IMR-90 (cell line): ENCODE results near the gene SLC4A1. TPM values are rescaled to one million over a fixed set of nuclear protein-coding genes. Genes with fewer than 3 reads are reported as not detected.

Experiments
- ATAC-seq: fragments of 200-7000 bp; cut with Tn5 transposase; 2 replicates; pipeline ENCODE4 v1.9.1; 2020; ENCODE audit warnings: low read depth, mild to moderate bottlenecking, moderate library complexity
- BruUV-seq: library from RNA; stranded (reverse); fragments of 400-500 nt; replicated peaks from 2 replicates; lab custom pipeline; 2021; lab: Mats Ljungman, UMichigan
- CTCF ChIA-PET: fragments of 300-600 bp; formaldehyde crosslinking; extraction: SDS; loops from one replicate; lab custom pipeline; 2021; ENCODE audit warnings: antibody characterized with exemption; lab: Yijun Ruan, JAX
- POLR2A ChIA-PET: fragments of 300-600 bp; sonication (Branson Sonifier 250); formaldehyde crosslinking; loops from one replicate; lab custom pipeline; 2022; ENCODE audit warnings: antibody characterized with exemption; ENCODE audit not compliant: unreplicated experiment; lab: Charles Lee
- DNase-seq: peaks from one replicate; pipeline ENCODE4 v3.0.0; 2013
- H2AFZ ChIP-seq: replicated peaks from 2 replicates; pipeline ENCODE3; 2013; ENCODE audit warnings: low read length, mild to moderate bottlenecking; ENCODE audit not compliant: poor library complexity
- H2AK5ac ChIP-seq: 2 replicates; pipeline ENCODE4 v1.6.1; 2013; ENCODE audit warnings: low read depth, low read length, inconsistent platforms
- H2AK9ac ChIP-seq: replicated peaks from 2 replicates; pipeline ENCODE3; 2013; ENCODE audit warnings: mild to moderate bottlenecking, low read depth, low read length, moderate library complexity; ENCODE audit not compliant: poor library complexity
- H2BK120ac ChIP-seq: 2 replicates; pipeline ENCODE4 v1.6.1; 2013; ENCODE audit warnings: low read depth, low read length, inconsistent platforms
- H2BK15ac ChIP-seq: 3 replicates; pipeline ENCODE4 v1.6.1; 2013; ENCODE audit warnings: low read depth, low read length, inconsistent platforms
- H2BK20ac ChIP-seq: 2 replicates; pipeline ENCODE4 v1.6.1; 2013; ENCODE audit warnings: low read depth, mild to moderate bottlenecking, inconsistent platforms, low read length, moderate library complexity
- H2BK5ac ChIP-seq: 2 replicates; pipeline ENCODE4 v1.6.1; 2013; ENCODE audit warnings: mild to moderate bottlenecking, low read depth, low read length, inconsistent platforms; ENCODE audit not compliant: poor library complexity, severe bottlenecking
- H3K14ac ChIP-seq: replicated peaks from 2 replicates; pipeline ENCODE4 v1.6.1; 2013; ENCODE audit warnings: low read depth, low read length, inconsistent platforms
- H3K18ac ChIP-seq: 2 replicates; pipeline ENCODE4 v1.6.1; 2013; ENCODE audit warnings: low read depth, low read length, control low read depth
- H3K23ac ChIP-seq: 2 replicates; pipeline ENCODE4 v1.6.1; 2013; ENCODE audit warnings: low read depth, low read length, inconsistent platforms
- H3K27ac ChIP-seq: 2 replicates; pipeline ENCODE4 v1.5.1; 2013; ENCODE audit warnings: mild to moderate bottlenecking, control low read depth, low read length; ENCODE audit not compliant: insufficient read depth
- H3K27me3 ChIP-seq: 2 replicates; pipeline ENCODE4 v1.6.1; 2013; ENCODE audit warnings: low read length; ENCODE audit not compliant: control insufficient read depth, insufficient read depth
- H3K36me3 ChIP-seq: 2 replicates; pipeline ENCODE4 v1.6.1; 2013; ENCODE audit warnings: low read length, mixed read lengths; ENCODE audit not compliant: control insufficient read depth, insufficient read depth
- H3K4ac ChIP-seq: 2 replicates; pipeline ENCODE4 v1.6.1; 2013; ENCODE audit warnings: low read depth, low read length, inconsistent platforms
- H3K4me1 ChIP-seq: 2 replicates; pipeline ENCODE4 v1.6.1; 2013; ENCODE audit warnings: low read length, mixed read lengths; ENCODE audit not compliant: control insufficient read depth, insufficient read depth
- H3K4me2 ChIP-seq: 2 replicates; pipeline ENCODE4 v1.6.1; 2013; ENCODE audit warnings: low read depth, mild to moderate bottlenecking, control low read depth, low read length, moderate library complexity
- H3K4me3 ChIP-seq: 2 replicates; pipeline ENCODE4 v1.5.1; 2013; ENCODE audit warnings: low read depth, mild to moderate bottlenecking, control low read depth, low read length, moderate library complexity; ENCODE audit not compliant: insufficient read depth
- H3K56ac ChIP-seq: 2 replicates; pipeline ENCODE4 v1.6.1; 2013; ENCODE audit warnings: low read length, inconsistent platforms; ENCODE audit not compliant: insufficient read depth; ENCODE audit errors: extremely low read depth
- H3K79me1 ChIP-seq, 2 experiments: 2 replicates each; pipeline ENCODE4 v1.6.1; 2013; ENCODE audit warnings: low read length in 2 of 2, inconsistent platforms in 1 of 2, low read depth in 1 of 2
- H3K9ac ChIP-seq: 2 replicates; pipeline ENCODE4 v1.6.1; 2013; ENCODE audit warnings: low read depth, low read length, control low read depth
- H3K9me1 ChIP-seq: 2 replicates; pipeline ENCODE4 v1.6.1; 2013; ENCODE audit warnings: low read length, inconsistent platforms; ENCODE audit not compliant: insufficient read depth
- H3K9me3 ChIP-seq: 2 replicates; pipeline ENCODE4 v1.6.1; 2013; ENCODE audit warnings: low read length; ENCODE audit not compliant: control insufficient read depth, insufficient read depth
- H4K20me1 ChIP-seq: 2 replicates; pipeline ENCODE4 v1.6.1; 2013; ENCODE audit warnings: low read length, inconsistent platforms; ENCODE audit not compliant: insufficient read depth
- H4K5ac ChIP-seq: 2 replicates; pipeline ENCODE4 v1.6.1; 2013; ENCODE audit warnings: mild to moderate bottlenecking, low read depth, low read length, control low read depth
- H4K8ac ChIP-seq, 2 experiments: 2 replicates each; pipeline ENCODE4 v1.6.1; 2013; ENCODE audit warnings: low read depth in 2 of 2, low read length in 2 of 2, control low read depth in 1 of 2, inconsistent platforms in 1 of 2
- H4K91ac ChIP-seq: 2 replicates; pipeline ENCODE4 v1.6.1; 2013; ENCODE audit warnings: low read depth, low read length, inconsistent platforms; ENCODE audit not compliant: insufficient read depth
- BHLHE40 ChIP-seq: fragments of 150-350 bp; IDR thresholded peaks from 2 replicates; pipeline ENCODE4 v1.6.1; 2016; ENCODE audit warnings: mild to moderate bottlenecking, low read depth, low read length
- CEBPB ChIP-seq: IDR thresholded peaks from 2 replicates; pipeline ENCODE4 v1.6.1; 2012; ENCODE audit warnings: low read depth, low read length, improper control_type of control experiment
- MXI1 ChIP-seq: IDR thresholded peaks from 2 replicates; pipeline ENCODE4 v1.6.1; 2012; ENCODE audit warnings: low read depth, mild to moderate bottlenecking, low read length, moderate library complexity, borderline replicate concordance
- NFE2L2 ChIP-seq: fragments of 150-350 bp; IDR thresholded peaks from 2 replicates; pipeline ENCODE4 v1.6.1; 2016; ENCODE audit warnings: low read depth, mild to moderate bottlenecking, low read length
- RAD21 ChIP-seq: IDR thresholded peaks from 2 replicates; pipeline ENCODE4 v1.6.1; 2012; ENCODE audit warnings: low read length, improper control_type of control experiment
- RCOR1 ChIP-seq: IDR thresholded peaks from 2 replicates; pipeline ENCODE4 v1.6.1; 2012; ENCODE audit warnings: mild to moderate bottlenecking, low read length, improper control_type of control experiment; ENCODE audit not compliant: insufficient replicate concordance
- SMC3 ChIP-seq: fragments of 150-350 bp; IDR thresholded peaks from 2 replicates; pipeline ENCODE4 v1.6.1; 2016; ENCODE audit warnings: low read depth, mild to moderate bottlenecking, antibody characterized with exemption, low read length, moderate library complexity
- WGBS, 2 experiments: methylation state at CpG; one replicate each; pipeline versions ENCODE4 v1.1.5 to v1.1.7; 2013; ENCODE audit warnings: missing lambda C conversion rate in 2 of 2; ENCODE audit not compliant: insufficient read length in 1 of 2; ENCODE audit errors: extremely low coverage in 2 of 2; 5-methylcytosine and 5-hydroxymethylcytosine counted together
- dilution Hi-C: fragments of 300-500 bp; cut with HindIII; formaldehyde crosslinking; loops from one replicate; pipeline ENCODE4 v1.14.3; 2018; ENCODE audit warnings: low sequenced_read_pairs; ENCODE audit not compliant: unreplicated experiment
- in situ Hi-C: fragments of 300-500 bp; cut with MboI; formaldehyde crosslinking; loops from 3 replicates; pipeline ENCODE4 v1.14.3; 2019; ENCODE audit warnings: low sequenced_read_pairs, inconsistent platforms, mixed read lengths
- intact Hi-C: fragments of 100-400 bp; cut with micrococcal nuclease; formaldehyde crosslinking; loops from 2 replicates; pipeline ENCODE4 v1.10.0; 2022
- polyA plus RNA-seq, 3 experiments: library from polyadenylated mRNA; depleted of rRNA; stranded (reverse); fragments of >200 nt; gene quantifications; 2 replicates each; pipeline ENCODE4 v1.2.3, GENCODE V29; 2012; ENCODE audit warnings: low replicate concordance in 1 of 3
- total RNA-seq: library from RNA; depleted of rRNA; stranded (reverse); fragments of >200 nt; gene quantifications from 2 replicates; pipeline ENCODE4 v1.2.3, GENCODE V29; 2012
- TF ChIP-seq, protein P1 (sequence below): fragments of 150-350 bp; IDR thresholded peaks from 2 replicates; pipeline ENCODE4 v1.6.1; 2017; ENCODE audit warnings: mild to moderate bottlenecking, antibody characterized with exemption, low read length, low read depth
- TF ChIP-seq, protein P2 (sequence below): fragments of 150-350 bp; IDR thresholded peaks from 2 replicates; pipeline ENCODE4 v1.6.1; 2016; ENCODE audit warnings: low read depth, mild to moderate bottlenecking, low read length, moderate library complexity, borderline replicate concordance

SLC4A1 gene
- total and polyA plus RNA-seq, 2 of the 4 experiments (the other 2 are of a cell fraction), result not detected

GRCh38 chr17:44314031-44314430 is 46.1 kb upstream of the SLC4A1 start:
- H3K18ac ChIP-seq, result no peak overlapping the region
- peaks cover 4% of the 10 kb centered on the region; the same call in 1 of the 2 replicates for H3K4me1 ChIP-seq
- no peak overlapping the region for H3K4ac ChIP-seq
- H3K4me3 ChIP-seq, result no peak overlapping the region
- H4K20me1 ChIP-seq, result peaks cover 4% of the 10 kb centered on the region; the same call in 1 of the 2 replicates
- POLR2A ChIA-PET, result no interaction called here
- no peak overlapping the region for H3K9ac ChIP-seq
- dilution Hi-C loops, result no loop called here
- H4K5ac ChIP-seq, result no peak overlapping the region
- H2BK5ac ChIP-seq, result no peak overlapping the region
- no peaks in the 10 kb centered on the region for H3K36me3 ChIP-seq
- no peak overlapping the region for H3K23ac ChIP-seq
- no peaks in the 10 kb centered on the region; the same call in 1 of the 2 replicates for H3K9me1 ChIP-seq
- H3K4me2 ChIP-seq, result no peak overlapping the region
- CTCF ChIA-PET, result no interaction called here
- TF ChIP-seq NFE2L2 (no peak), RAD21 (no peak), MXI1 (no peak), CEBPB (no peak), SMC3 (no peak), BHLHE40 (no peak), RCOR1 (no peak)
- TF ChIP-seq, protein P1, sequence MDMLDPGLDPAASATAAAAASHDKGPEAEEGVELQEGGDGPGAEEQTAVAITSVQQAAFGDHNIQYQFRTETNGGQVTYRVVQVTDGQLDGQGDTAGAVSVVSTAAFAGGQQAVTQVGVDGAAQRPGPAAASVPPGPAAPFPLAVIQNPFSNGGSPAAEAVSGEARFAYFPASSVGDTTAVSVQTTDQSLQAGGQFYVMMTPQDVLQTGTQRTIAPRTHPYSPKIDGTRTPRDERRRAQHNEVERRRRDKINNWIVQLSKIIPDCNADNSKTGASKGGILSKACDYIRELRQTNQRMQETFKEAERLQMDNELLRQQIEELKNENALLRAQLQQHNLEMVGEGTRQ, result no peak
- TF ChIP-seq, protein P2, sequence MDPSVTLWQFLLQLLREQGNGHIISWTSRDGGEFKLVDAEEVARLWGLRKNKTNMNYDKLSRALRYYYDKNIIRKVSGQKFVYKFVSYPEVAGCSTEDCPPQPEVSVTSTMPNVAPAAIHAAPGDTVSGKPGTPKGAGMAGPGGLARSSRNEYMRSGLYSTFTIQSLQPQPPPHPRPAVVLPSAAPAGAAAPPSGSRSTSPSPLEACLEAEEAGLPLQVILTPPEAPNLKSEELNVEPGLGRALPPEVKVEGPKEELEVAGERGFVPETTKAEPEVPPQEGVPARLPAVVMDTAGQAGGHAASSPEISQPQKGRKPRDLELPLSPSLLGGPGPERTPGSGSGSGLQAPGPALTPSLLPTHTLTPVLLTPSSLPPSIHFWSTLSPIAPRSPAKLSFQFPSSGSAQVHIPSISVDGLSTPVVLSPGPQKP, result no peak
- in situ Hi-C loops, result no loop called here
- no peak overlapping the region for H3K56ac ChIP-seq
- no peak overlapping the region for H3K27ac ChIP-seq
- peaks cover 5% of the 10 kb centered on the region for H3K9me3 ChIP-seq
- H2BK120ac ChIP-seq, result no peak overlapping the region
- no peak overlapping the region for H2BK20ac ChIP-seq
- ATAC-seq, result no peak
- no peak overlapping the region for H2AFZ ChIP-seq
- H3K79me1 ChIP-seq, result no peaks in the 10 kb centered on the region
- no peak overlapping the region for H3K14ac ChIP-seq
- WGBS, 2 experiments, result 100% methylated on average over 1 of the region's 7 CpGs; no CpG with 5 or more reads in 1 of the 2 experiments
- H2BK15ac ChIP-seq, result no peak overlapping the region
- no peak for DNase-seq
- H2AK9ac ChIP-seq, result no peak overlapping the region
- intact Hi-C loops, result no loop called here
- no peak overlapping the region for H4K8ac ChIP-seq
- no TSS peak for BruUV-seq
- H2AK5ac ChIP-seq, result no peak overlapping the region
- peaks cover 71% of the 10 kb centered on the region for H3K27me3 ChIP-seq
- no peak overlapping the region for H4K91ac ChIP-seq
